Activated CD8-positive, alpha-beta memory T cell treated with anti-CD3 and anti-CD28 coated beads for 24 hours (primary cell): ENCODE results near the gene MYT1.

Experiments used
- DNase-seq: peaks from one replicate; pipeline ENCODE4 v3.0.0-alpha.2; 2020

Gene MYT1

DNA sequence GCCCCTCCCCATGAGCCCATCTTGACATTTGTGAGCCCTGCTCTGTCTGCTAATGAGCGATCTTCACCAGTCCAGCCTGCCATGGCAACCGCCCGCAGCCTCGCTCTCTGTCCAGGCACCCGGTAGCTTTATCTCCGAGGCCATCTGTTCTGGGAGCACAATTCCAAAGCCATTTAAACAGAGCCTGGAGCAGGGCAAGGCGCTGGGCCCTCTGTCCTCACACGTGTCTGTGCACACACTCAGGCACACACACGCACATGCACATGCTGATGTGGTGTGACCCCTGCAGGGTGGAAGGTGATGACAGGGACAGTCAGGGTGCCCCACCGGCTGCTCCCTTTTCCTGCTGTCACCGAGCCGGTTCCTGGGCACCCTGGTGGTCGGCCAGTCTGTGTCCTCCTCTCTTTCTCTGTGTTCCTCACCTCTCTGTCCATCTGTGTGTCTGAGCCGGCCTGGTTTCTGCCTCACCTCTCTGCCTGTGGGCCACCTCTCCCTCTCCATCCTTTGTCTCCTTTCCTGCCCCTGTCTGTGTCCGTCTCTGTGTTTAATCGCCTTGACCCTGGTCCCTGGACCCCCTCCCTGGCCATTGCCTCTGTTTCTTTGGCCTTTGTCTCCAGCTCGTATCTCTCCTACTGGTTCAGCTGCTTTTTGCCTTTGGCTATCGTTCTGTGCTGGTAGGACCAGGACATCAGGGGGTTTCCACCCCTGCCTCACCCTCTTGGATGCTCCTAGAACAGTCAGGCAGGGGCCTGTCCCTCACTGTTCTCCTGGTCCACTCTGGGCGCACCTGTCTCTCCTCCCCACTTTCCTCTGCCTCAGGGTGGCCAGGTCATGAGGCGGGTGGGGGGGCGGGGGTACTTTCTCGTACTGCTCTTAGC, 8.8 kb upstream of the MYT1 start:
- no peak for DNase-seq

DNA sequence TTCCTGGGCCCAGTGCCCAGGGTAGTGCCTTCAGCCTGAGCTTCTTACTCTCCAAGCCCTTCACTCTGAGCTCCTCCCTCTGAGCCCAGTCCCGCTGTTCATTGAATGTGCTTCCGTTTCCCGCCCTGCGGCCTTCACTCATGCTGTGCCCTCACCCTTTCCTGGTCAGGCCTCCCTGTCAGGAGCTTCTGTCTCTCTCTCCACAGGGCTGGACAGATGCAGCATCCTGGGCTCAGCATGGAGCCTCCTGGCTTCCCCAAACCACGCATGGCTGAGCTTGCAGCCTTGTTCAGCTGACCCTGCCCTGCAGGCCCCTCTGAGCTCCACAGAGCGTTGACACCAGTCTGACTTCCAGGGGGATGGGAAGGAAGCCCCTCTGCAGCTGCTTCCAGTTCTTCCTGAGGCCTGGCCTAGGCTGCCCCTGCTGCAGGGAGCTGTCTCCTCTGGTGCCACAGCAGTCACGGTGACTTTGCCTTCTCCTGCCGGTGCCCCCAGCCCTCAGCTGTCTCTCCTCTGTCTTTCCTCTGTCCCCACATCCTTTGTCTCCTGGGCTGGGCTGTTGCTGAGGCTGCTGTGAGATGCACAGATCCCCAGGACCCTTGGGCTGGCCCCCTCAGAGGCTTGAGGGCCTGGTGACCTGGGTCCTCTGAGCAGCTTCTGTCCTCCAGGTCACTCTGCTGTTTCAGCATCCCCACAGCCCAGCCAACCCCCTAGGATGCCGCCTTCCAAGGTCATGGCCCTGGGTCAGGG, 7.9 kb upstream of the MYT1 start:
- no peak for DNase-seq

DNA sequence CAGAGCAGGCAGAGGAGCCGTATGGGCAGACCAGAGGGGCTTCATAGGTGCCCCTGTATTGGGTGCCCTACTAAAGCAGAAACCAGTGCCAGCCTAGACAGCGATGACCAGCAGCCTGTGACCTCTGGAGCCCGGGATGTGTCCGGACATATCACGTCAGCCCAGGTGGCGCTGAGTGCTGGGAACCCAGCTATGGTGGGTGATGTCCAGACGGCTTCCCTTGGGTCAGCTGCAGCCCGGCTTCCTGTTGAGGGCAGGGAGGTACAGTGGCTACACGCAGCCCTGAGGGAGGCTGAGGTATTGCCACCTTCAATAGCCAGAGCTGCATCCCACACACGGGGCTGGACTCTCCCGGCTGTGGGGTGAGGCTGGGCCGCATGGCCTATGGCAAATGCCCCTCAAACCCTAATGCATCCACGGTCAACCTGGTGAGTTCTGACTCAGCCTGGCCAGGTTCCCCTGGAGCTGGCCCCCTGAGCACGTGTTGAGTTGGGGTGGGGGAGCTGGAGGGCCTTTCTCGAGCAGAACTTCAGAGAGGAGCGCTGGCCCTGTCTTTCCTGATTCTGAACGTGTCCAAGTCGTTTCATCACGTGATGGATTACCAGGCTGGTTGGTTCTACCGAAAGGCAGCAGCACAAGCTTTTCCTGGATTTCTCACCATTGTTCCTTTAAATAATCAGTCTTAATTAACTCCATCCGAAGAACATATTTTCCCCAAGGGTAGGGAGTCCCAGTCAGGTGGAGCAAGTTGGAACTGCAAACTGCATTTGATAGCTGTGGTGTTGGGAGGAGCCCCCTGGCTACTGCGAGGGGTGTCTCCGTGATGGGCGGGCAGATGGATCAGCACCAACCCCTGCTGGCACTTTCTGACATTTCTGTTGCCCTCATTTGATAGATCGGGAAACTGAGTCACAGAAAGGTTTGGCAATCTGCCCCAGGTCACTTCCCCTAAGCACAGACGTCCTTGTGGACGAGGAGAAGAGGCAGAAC, 7.1 kb upstream of the MYT1 start:
- DNase-seq, result no peak

DNA sequence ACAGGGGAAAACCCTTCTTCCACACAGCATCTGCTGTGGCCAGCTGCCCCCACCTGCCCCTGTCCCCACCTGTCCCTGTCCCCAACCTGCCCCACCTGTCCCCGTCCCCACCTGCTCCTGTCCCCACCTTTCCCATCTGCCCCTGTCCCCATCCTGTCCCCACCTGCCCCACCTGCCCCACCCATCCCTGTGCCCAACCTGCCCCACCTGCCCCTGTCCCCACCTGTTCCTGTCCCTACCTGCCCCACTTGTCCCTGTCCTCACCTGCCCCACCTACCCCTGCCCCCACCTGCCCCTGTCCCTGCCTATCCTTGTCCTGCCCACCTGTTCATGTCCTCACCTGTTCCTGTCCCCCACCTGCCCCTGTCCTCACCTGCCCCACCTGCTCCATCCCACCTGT, 6.4 kb upstream of the MYT1 start:
- no peak for DNase-seq

DNA sequence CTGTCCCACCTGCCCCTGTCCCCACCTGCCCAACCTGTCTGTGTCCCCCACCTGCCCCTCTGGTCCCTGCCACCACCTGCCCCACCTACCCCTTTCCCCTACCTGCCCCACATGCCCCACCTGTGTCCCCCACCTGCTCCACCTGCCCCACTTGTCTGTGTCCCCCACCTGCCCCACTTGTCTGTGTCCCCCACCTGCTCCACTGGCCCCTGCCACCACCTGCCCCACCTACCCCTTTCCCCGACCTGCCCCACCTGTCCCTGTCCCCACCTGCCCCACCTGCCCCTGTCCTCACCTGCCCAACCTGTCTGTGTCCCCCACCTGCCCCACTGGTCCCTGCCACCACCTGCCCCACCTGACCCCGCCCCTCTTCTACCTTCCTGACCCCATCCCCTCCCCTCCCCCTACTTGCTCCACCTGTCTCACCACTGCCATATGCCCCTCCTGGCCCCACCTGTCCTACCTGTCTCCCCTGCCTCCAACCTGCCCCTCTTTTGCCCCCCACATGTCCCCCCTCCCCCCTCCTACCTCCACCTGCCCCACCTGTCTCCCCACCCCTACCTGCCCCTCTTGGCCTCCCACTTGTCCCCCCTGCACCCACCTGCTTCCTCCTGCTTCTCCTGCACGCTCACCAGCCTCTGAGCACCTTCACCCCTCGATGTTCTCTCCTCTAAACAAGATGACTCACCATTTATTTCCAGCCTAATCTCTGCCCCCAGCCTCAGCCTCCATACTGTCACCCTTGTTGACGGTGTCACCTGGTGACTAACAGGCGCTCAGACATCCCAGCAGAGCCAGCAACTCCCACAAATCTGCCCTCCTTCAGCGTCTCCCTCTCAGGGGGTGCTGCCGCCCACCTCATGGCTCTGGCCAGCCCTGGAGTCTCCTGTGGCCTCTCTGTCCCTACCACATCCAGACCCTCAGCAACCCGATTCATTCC, 5.6 kb upstream of the MYT1 start:
- no peak for DNase-seq

DNA sequence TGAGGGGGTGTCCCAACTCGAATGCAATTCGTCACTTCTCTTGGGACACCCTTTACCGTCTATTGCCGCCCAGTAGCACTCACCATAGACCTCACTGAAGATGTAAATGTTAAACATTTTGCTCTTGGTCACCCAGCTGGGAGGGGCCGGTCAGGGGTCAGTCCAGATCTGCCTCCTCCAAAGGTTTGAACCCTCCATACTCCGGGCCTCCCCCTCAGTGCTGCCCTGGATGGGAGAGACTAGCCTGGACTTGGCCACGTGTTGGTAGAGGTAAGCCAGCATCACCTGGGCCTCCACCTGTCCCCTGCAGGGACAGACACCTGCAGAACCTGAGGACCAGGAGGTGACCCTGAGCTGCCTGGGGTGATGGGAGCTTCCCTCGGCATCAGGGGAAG, 5.0 kb upstream of the MYT1 start:
- no peak for DNase-seq

DNA sequence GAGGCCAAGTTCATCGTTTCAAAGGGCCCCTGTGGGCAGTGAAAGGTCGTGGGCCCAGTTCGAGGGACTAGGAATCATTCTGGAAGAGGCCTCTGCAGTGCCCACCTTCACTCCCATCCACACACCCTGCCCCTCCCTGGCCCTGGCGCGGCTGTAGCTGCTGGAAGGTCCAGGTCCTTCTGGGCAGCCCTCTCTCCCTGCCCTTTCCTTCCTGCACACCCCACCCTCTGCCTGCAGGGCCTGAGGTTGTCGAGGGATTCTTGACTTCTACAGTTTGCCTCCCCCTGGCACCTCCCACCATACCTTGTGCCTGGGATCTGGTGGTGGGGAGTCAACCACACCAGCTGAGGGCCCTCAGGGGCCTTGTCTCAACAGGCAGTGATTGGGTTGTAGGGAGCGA, 4.5 kb upstream of the MYT1 start:
- no peak for DNase-seq

DNA sequence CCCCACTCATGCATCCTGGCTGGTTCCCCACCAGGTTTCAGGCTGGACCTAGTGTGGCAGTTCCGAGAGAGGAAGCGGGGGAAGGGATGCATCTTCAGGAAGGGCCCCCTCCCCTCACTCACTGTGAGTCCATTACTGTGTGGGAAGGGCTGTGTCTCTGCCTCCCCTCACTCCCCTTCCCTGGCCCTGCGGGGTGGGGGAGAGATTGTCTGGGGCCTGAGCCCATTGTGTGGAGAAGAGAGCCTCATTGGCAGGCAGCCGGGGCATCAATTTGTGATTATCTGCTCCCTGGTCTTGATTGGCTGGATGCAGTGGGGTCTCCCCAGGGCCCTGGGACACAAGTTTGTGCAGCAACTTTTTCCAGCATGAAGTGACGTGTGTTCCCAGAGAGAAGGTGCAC, 4.1 kb upstream of the MYT1 start:
- no peak for DNase-seq

DNA sequence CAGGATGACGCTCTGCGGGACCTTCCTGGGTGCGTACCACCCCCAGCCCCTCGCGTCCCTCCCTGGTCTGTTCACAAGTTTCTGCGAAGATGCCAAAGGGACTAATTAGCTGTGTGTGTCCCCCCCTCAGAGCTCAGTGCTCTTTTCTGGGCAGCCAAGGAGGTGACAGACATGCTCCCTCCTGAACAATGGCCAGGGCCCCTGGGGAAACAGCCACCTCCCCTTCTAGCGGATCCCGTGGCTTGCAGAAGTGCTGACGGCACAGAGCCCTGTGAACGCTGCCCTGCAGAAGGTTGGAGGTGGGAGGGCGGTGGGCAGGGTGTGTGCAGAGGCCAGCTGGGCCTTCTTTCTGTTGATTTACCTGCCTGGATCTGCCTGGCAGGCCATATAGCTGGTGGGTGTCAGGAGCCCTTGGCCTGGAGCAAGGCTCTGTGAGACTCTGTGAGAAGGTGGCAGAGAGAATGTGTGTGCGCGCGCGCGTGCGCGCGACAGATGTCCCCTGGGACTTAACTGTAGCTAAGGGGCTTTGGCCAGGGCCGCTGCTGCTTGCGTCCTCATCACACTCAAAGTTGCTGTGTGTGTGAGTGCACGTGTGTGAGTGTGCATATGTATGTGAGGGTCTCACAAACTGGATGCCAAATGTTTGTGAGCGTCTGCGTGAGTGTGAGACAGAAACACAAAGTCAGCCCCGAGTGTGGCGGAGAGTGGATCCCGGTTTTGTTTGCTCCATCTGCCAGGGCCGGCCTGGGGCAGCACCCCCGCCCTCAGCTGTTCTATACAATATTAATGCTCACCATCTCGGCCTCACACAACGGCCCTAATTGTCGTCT, 3.5 kb upstream of the MYT1 start:
- no peak for DNase-seq

DNA sequence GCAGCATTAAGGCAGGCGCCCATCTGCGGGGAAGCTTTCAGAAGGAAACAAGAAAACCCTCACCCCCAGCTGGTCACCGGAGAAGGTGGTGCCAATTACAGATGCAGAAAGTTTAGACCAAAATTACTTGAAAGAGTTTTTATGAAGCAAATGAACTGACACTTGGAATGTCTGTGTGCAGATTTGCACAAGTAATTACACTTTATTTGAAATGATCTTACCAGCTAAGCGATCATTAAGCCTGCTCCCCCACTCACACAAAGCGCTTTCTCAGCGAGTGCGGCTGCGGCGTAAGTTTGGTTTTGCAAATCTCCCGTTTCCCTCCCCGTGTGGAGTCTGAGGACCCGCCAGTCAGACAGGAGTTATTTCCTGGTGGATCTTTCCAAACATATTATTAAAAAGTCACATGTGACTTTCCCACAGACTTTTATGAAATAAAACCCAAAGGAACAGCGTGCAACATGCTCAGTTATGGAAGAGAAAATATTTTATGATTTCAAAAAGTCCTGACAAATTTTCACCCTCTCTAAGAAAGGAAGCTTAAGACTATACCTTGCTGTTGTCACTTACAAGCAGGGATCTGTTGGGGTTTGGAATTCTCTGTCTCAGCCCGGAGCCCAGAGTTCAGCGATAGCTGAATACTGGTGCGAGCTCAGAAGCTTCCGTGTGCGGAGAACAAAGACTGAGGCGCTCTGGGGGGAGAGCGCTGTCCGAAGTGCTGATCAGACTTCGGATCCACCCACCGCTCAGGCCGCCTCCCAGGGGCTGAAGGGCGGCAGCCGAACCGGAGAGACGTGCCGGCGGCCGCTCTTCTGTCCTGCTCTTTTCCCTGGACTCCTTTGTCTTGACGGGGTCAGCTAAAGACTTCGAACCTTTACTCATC, 2.7 kb upstream of the MYT1 start:
- peak; percentile 65 for DNase-seq

DNA sequence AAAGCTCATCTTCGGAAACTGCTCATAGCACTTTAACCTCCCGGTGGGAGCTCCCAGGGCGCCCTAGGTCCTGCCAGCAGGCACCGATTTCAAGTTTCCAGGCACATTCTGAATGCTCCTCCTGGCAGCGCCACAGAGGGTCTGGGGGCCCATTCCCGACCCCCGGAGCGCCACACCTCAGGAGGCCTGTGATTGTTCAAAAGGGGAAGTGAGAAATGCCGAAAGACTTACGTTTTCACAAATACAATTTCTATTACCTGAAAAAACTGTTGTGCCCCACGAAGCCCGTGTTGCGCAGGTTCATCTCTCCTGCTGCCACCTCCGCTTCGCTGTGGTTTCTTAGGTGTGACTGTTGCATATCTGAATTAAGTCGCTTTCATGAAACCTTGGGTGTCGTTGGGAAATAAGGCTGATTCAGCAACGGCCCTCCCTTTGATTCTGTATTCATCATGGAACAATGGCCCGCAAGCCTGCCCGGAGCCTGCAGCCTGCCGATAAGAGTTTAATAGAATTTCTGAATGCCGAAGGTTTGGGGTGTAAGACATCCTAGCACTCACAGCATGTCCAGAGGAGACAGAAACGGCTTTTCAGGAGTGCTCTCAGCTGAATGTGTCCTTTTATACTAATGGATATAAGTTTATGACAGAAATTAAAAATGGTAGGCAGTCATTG, 1.9 kb upstream of the MYT1 start:
- DNase-seq, result no peak

DNA sequence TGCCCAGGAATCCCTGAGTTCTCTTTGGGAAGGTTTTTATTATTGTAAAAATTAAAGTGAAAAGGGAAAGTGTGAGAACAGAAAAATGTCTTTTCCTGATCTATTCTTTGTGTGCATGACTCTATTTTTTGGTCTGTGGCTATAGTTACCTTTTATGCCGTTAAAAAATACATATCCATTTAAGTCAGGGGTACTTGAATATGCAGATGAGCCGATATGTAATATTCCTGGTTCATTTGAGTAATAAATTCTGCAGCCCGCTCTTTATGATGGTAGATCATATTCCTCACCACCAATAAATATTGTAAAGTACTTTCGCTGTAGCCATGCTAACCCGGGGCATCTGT, 503 bp upstream of the MYT1 start:
- DNase-seq, result no peak

DNA sequence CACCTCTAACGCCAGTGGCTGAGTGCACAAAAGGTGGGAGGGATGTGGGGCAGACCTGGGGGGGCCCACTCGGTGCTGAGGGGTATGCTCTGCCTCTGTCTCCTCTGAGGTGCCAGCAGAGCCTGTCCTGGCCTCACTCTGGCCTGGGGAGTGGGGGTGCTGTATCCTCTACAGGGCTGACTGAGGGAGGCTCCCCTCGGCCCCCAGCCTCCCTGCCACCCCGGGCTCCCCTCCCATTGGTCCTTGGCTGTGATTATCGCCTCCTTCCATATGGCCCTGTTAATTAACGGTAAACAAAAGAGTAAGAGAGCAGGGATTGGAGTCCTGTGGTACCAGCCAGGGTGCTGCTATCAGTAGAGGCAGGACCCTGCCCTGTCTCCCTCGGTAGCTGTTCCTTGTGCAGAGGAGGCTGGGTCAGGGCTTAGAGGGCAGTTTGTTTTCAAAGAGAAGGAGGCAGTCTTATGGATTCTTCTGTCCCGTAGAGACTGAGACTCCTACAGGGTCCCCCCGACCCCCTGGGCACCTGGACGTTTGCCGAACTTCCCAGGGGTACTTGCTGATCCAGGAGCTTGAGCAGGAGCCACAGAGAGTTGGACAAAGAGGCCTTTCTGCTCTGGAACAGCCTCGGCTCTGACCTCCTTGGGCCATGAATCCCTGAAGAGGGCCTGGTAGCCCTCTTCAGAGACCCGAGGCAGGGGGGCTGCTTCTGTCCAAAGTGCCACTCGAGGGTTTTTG, 1.8 kb downstream of the MYT1 start:
- DNase-seq, result no peak

DNA sequence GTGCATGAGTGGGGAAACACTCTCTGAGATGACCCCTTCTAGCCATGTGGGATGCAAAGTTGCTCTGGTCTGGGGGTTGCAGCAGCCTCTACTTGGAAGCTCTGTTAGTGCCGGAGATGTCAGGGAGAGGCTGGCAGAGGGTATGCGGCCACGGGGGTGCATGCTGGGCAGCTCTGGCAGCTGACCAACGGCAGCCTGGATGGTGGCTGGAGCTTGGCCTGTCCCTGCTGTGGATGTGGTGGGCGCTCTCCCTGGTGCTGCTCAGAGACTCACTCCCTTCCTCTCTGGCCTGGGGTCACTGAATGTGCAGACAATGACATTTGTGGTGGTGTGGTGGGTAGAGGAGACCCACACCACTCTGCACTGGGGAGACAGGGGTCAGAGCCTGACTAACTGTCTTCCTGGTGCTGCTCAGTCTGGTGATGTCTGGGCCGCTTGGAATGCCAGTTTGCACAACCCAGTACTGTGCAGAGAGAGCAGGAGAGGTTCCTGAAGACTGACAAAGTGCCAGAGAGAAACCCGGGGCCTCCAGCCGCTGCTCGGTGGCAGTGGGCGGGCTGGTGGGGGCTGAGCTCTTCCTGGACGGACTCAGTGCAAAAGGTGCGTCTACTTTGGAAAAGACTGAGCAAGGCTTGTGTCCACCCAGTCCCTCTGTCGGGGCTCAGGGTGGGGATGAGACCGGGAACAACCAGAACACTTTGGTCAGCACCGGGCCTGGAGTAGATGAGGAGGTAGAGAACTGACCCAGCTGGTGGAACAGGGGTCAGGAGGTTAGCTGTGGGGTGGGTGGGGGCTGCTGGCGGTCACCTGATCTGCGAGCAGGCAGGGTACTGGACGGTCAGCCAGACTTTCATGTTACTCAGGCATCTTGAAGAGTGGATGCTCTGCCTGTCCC, 2.7 kb downstream of the MYT1 start:
- DNase-seq, result no peak

DNA sequence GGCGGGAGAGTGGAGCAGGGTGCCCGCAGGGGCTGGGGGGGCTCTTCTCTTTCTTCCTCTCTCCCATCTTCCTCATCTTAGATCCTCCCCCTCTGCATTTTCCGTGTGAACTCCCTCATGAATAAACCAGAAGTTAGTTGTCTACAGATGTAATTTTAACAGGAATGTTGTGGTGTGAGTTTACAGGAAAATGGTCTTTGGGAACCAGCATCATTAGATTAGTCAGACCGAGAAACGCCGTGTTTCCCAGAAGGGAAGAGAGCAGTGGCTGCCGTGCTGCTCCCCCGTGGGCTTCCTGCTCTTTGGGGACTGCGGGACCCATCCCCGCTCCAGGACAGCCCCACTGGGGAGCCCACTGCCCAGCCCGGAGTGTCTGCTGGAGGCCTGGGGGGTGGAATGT, 3.4 kb downstream of the MYT1 start:
- no peak for DNase-seq

DNA sequence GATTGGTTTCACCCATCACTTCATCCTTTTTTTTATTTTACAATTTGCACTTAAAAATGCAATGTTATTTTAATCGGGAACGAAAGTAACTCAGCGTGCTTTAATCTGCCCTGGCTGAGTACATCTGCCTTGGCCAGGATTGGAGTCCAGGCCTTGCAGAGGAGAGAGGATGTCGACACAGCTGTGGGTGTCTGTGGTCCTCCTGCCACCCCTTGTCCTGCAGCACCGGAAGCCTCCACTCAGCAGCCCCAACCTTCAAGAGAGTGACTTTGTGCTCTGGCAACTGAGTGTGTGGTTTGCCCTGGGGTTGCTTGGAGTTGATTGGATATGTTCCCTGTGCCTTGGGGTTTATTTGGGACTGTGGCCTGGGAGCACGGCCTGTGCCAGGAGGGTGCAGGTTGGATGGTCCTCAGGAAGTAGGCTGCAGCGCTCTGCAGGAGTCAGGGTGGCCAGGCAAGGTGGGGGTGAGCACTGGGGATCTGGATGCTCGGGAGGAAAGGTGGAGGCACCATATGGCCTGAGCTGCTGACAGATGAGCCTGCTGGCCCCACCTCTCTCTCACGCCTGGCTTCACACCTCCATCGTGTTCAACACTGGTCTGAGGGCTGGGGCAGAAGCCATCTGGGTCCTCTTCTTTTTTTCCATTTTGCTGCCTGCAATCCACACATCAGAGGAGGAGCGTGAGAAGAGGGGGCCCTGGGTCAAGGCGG, 4.3 kb downstream of the MYT1 start:
- no peak for DNase-seq

DNA sequence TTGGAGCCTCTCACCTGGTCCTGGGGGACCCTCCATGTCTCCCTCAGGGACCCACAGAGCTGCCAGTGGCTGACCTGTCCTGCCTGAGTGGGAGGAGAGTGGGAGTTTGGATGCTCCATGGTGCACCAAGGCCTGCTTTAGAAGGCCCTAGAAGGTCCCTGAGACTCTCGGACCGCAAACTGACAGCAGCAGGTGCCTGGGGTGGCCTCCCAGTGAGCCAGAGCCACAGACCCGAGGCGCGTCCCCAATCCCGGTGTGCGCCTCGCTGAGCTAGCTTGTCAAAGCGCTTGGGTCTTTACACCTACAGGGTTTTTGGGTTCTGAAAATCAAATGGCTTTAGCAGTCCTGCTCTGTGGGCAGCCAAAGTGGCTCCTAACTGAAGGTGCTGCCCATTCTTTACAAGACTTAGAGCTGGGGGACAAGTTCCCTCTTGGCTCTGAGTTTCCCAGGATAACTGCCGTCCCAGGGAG, 4.9 kb downstream of the MYT1 start:
- DNase-seq, result no peak
